GM18526 (cell line): ENCODE data around the gene GALNT9.

Experiments
- POLR2A ChIP-seq: IDR thresholded peaks from 3 replicates; pipeline ENCODE4 v1.6.1; 2011; ENCODE audit not compliant: insufficient read length; ENCODE audit errors: extremely low read depth

The GALNT9 gene

DNA sequence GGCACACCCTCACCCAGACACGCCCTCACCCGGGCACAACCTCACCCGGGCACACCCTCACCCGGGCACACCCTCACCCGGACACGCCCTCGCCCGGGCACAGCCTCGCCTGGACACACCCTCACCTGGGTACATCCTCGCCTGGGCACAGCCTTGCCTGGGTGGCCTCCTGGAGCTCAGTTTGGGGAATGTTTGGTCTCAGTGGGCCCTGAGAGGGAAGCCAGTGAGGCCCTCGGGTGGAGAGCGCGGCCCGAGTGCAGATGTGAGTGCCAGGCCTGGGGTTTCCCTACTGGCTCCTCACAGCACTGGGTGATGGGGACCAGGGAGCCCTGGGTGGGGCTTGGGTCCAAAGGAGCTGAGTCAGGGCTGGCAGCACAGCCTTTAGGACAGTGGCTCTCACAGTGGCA is 23.8 kb downstream of the GALNT9 start:
- no peak for TF ChIP-seq POLR2A

DNA sequence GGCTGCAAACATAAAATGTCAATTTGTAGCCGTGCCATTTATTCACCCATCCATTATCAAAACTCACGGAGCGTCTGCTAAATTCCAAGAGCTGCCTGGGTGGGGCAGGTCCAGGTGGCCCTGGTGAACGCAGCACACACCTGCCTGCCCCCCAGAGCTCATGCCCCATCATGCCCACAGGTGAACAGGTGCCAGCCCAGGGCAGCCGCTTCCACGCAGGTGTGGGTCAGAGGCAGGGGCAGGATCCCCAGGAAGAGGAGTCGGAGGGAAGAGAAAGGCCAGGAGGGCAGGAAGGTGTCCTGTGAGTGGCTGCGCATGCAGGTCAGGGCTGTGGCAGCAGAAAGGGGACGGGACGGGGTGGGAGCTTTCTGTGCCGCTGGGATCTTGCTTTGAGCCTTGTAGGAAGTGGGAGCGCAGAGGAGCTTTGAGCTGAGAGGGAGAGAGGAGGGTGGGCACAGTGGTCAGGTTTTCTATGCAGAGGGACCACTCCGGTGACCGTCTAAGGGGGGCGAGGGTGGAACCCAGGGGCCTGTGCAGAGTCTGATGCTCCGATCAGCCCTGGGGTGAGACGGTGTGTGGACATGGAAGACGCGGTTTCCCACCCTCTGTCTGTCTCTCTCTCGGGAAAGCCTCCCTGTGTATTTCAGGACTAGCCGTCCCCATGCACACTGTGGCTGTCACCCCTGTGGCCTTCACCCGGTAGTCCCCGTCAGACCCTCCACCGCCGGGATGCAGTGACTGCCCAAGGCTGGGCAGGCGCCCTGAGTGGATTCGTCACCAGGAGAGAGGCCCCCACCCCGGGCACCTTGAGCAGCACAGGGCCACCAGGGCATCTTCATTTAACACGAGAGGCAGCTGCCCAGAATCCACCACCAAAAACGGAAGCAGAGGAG is 26.7 kb downstream of the GALNT9 start:
- TF ChIP-seq POLR2A: no peak

DNA sequence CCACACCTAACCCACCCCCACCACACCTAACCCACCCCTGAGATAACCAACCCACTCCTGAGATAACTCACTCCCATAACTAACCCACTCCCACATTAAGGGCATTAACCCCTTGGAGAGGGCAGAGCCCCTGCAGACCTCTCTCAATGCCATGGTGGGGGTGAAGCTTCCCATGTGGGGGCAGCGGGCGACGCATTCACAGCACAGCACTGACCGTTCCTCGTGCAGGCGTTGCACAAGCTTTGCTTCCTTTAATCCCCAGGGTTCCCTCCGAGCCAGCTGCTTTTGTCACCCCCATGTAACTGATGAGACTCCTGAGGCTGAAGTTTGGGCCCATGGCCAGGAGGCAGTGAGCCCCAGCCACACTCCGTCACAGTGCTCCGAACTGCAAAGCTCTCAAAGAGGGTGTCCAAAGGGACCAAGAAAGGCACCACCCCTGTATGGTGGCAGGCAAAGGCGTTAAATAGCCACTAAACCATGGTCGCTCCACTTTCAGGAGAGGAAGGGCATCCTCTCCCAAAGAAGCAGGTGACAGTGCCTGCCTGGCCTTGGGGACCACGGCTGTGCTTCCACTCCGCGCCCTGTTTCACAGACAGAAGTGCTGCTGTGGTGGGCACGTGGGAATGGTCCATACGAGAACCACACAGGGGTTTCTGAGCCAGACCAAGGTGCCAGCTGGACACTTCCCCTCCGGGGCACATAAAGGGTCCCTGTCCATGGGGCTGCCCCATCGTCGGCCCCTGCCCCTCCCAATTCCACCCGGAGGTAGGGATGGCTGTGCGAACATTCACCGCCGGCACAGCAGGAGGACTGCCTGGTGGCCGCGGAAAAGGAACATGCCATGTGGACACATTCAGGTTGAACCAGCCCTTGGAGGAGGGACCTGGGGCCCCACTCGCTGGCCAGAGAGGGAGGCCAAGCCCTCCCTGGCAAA is 28.3 kb downstream of the GALNT9 start:
- no peak for TF ChIP-seq POLR2A

DNA sequence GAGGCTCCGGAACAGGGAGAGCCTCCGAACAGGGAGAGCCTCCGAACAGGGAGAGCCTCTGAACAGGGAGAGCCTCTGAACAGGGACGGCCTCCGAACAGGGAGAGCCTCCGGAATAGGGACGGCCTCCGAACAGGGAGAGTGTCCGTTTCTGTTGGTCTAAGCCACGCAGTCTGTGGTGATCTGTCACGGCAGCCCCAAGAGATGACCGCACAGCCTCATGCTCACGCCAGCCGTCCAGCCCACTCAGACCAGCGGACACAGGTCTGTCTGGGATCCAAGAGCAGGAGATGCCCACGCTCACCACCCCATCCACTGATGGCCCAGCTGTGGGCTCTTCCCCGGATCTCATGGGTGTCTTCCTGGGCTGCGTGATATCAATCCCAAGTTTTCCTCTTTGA is 33.3 kb downstream of the GALNT9 start:
- TF ChIP-seq POLR2A: no peak

DNA sequence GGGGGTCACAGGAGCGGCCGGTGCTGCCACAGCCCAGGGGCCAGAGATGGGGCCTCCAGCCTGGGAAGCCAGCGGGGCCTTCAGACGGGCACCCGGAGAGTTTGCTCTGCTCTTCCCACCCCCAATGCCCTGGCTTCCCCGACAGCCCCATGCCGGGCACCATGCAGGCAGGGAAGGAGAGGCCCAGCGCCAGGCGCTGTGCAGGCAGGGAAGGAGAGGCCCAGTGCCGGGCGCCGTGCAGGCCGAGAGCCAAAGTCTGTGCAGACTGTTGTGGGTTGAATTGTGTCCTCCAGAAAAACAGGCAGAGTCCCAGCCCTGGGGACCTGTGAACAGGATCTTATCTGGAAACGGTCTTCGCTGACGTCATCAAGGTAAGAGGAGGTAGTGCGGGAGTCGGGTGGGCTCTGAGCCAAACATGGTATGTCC is 34.3 kb downstream of the GALNT9 start:
- TF ChIP-seq POLR2A: no peak

DNA sequence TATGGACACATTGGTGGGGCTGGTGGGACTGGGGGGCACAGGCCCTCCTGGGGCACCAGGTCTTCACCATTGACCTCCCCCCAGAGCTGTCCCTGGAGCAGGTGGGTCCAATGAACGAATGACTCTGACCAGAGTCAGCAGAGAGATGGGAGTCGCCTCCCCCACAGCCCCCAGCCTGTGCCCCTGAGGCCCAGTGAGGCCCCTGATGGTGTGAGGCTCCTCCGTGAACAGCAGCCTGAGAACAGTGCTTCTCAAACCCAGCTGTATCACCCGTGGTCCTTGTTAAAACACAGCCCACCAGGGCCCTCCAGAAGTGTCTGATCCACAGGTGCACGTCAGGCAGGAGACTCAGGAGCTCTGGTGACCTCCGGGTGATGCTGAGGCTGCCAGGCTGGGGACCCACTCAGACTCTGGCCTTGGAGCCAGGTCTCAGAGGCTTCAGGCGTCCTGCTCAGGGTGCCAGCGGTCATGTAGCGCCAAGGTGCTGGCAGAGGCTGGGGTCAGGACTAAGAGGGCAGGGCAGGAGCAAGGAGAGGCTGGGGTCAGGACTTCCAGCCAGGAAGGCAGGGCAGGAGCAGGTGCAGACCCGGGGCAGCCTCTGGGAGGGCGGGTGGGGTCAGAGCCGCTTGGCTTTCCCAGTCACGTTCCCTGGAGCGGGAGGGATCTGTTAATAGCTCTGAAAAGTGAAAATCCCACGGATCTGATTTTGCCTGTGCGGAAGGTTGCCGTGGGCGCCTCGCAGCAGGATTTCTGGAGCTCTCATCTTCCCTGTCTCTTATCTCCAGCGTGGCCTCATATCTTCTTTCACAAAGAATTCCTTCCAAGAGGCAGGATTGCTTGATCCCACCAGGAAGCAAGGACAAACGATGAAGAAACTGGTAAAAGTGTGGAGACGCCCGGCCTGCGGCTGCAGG is 35.0 kb downstream of the GALNT9 start:
- TF ChIP-seq POLR2A: no peak

DNA sequence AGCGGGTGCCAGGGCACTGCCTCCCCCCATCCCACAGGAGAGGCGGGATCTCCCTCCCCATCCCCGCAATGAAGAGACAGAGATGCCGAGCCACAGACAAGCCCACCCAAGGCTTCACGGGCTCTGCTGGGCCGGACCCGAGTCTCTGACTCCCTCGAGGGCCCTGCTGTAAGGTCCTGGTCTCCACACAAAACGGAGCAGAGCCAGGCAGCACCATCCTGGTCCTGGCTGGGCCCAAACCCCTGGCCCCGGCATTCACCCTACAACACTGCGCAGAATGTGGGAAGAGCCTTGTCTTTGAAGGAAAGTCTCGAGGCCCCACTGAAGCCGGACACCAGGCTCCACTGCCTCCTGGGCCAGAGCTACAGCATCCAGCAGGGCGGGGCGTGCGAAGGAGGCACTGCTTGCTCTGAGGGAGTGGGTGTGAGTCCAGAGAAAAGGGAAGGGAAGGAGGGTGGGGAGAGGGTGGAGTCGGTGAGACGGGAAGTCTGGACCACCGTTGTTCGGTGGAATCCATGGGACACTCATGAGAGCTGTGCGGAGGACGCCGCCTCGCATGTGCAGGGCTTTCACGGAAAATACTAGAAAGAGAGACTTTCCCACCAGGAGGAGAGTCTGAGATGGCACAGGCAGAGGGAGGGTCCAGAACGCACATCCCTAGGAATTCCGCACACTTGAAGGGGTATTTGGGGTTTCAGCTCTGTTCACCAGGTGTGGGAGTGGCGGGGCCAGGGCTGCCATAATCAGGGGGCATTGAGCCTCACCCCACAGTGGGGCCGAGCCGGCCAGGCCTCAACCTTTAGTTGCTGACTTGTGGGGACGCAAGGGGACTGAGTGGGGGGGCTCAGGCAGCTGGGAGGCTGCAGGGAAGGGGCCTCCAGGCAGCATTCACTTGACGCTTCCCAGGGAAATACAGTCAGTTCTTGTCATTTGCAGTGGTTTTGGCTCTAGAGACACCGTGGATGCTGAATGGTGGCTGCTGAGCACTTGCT is 36.8 kb downstream of the GALNT9 start:
- no peak for TF ChIP-seq POLR2A

DNA sequence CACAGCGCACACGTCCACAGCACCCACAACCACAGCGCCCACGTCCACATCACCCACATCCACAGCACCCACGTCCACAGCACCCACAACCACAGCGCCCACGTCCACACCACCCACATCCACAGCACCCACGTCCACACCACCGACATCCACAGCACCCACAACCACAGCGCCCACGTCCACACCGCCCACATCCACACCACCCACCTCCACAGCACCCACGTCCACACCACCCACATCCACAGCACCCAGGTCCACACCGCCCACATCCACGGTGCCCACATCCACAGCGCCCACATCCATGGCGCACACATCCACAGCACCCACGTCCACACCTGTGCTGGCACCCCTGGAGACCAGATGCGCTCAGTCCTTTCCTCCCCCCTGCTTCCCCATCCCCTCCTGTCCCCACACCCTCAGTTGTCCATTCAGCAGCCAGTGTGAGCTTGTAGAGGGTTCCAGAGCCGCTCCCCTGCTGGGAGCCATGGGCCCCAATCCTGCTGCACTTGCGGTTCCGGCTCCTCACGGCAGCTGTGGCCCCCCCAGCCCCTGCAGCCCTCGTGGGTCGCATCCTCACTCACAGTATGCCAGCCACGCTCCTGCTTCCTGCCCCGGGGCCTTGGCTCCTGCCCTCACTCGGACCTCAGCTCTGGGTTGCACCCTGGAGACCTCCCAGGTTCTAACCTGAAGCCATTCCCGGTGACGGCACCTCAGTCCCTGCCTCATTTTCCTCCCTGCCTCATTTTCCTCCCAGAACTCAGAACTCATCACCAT is 37.8 kb downstream of the GALNT9 start:
- no peak for TF ChIP-seq POLR2A

DNA sequence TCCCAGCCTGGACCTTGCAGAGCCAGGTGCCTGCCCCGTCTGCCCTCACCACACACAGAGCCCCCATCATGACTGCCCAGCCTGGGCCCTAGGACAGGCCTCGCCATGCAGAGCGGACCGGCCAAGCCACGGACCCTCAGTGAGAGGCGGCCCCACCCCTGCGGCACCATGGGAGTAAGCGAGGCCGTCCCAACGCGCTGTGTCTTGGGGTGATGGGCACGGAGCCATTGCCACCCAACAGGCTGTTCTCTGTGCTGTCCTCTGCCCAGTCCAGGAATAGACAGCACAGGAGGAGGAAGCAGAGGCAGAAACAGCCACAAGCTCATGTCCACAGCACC is 39.2 kb downstream of the GALNT9 start:
- no peak for TF ChIP-seq POLR2A

DNA sequence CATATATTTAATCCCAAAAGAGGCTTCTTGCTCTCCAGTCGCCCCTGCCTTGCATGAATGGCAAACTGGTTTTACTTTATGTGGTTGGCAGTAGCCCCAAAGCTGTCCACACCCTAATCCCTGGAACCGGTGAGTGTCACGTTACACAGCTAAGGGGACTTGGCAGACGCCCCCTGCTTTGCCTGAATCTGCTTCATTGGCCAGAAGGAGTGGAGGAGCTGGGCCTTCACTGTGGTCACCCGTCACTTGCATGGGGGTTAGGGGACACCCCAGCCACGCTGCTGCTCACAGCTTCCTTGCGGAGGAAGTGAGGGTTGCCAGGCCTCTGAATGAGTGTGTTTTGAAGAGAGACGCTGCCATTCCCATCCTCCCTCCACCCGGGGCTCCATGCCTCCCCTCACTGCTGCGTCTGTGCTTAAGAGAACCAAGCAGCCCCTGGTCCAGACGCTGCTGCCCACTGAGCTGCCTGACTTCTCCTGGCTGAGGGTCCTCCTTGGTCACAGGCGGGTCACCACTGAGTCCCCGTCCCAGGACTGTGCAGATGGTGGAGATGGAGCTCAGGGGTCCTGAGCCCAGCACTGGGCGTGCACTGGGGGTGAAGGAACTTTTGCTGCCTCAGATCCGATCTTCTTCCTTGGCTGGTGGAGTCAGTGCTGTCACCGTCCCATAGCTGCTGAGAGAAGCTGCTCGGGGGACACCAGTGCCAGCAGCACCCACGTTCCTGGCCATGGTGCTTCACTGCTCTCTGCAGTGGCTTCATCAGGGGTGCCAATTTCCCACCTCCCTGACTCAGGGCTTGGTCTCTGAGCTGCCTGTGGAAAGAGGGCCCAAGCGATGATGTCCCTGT is 39.8 kb downstream of the GALNT9 start:
- no peak for TF ChIP-seq POLR2A

DNA sequence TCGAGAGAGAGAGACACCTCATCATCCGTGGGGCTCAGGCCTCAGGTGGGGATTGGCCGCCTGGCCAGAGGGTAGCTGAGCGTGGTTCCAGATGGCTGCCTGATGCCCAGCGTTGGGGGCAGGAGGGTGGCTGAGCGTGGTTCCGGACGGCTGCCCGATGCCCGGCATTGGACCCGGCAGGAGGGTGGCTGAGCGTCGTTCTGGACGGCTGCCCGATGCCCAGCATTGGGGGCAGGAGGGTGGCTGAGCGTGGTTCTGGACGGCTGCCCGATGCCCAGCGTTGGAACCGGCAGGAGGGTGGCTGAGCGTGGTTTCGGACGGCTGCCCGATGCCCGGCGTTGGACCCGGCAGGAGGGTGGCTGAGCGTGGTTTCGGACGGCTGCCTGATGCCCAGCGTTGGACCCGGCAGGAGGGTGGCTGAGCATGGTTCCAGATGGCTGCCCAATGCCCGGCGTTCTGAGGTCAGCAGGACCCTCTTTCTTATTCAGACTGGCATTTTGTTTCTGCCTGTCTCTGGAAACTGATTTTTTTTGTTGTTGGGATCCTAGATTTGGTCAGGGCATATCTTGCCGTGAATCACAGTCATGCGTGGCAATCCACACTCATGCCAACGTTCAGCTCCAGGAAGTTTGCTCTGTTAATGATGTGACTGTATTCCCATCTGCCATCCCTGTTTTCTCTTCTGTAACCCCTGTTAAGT is 40.7 kb downstream of the GALNT9 start:
- TF ChIP-seq POLR2A: no peak
